ENCODE results near the gene TCERG1L. TPM values are rescaled to one million over a fixed set of nuclear protein-coding genes. Genes with fewer than 3 reads are reported as not detected.

Gene TCERG1L
- total RNA-seq, 1 donor from 2014 or later, result 0.46 TPM

- H3K4me3 ChIP-seq (ENCODE audit: low read depth, low read length), result no peak overlapping the region
- no peaks in the 10 kb centered on the region for H3K36me3 ChIP-seq (ENCODE audit: control insufficient read depth, insufficient read depth, low read length)
- no peaks in the 10 kb centered on the region for H3K27me3 ChIP-seq (ENCODE audit: control insufficient read depth, insufficient read depth, low read length)
- no peak for TF ChIP-seq CTCF (IDR thresholded peaks at IDR 0.05; ENCODE audit: insufficient read depth, low read length, poor library complexity, severe bottlenecking)
- DNase-seq (ENCODE audit: low read depth), result no peak
These were observed 233.2 kb downstream of the TCERG1L start for GRCh38 chr10:131078131-131078881.

GRCh38 chr10:131077724-131078123, 233.8 kb downstream of the TCERG1L start:
- no peaks in the 10 kb centered on the region for H3K36me3 ChIP-seq (ENCODE audit: control insufficient read depth, insufficient read depth, low read length)
- DNase-seq (ENCODE audit: low read depth), result no peak
- H3K4me3 ChIP-seq (ENCODE audit: low read depth, low read length), result no peak overlapping the region
- TF ChIP-seq CTCF (IDR thresholded peaks at IDR 0.05; ENCODE audit: insufficient read depth, low read length, poor library complexity, severe bottlenecking), result no peak
- H3K27me3 ChIP-seq (ENCODE audit: control insufficient read depth, insufficient read depth, low read length), result no peaks in the 10 kb centered on the region

GRCh38 chr10:131077031-131077430, 234.5 kb downstream of the TCERG1L start:
- H3K36me3 ChIP-seq (ENCODE audit: control insufficient read depth, insufficient read depth, low read length), result no peaks in the 10 kb centered on the region
- no peak overlapping the region for H3K4me3 ChIP-seq (ENCODE audit: low read depth, low read length)
- DNase-seq (ENCODE audit: low read depth), result no peak
- TF ChIP-seq CTCF (IDR thresholded peaks at IDR 0.05; ENCODE audit: insufficient read depth, low read length, poor library complexity, severe bottlenecking), result no peak
- no peaks in the 10 kb centered on the region for H3K27me3 ChIP-seq (ENCODE audit: control insufficient read depth, insufficient read depth, low read length)

GRCh38 chr10:131076356-131076755, 235.2 kb downstream of the TCERG1L start:
- DNase-seq (ENCODE audit: low read depth), result no peak
- Histone ChIP-seq H3K4me3 (ENCODE audit: low read depth, low read length) (no peak overlapping the region), H3K36me3 (ENCODE audit: control insufficient read depth, insufficient read depth, low read length) (no peaks in the 10 kb centered on the region), H3K27me3 (ENCODE audit: control insufficient read depth, insufficient read depth, low read length) (no peaks in the 10 kb centered on the region)
- TF ChIP-seq CTCF (IDR thresholded peaks at IDR 0.05; ENCODE audit: insufficient read depth, low read length, poor library complexity, severe bottlenecking), result no peak

- no peak for DNase-seq (ENCODE audit: low read depth)
- H3K4me3 ChIP-seq (ENCODE audit: low read depth, low read length), result no peak overlapping the region
- no peaks in the 10 kb centered on the region for H3K27me3 ChIP-seq (ENCODE audit: control insufficient read depth, insufficient read depth, low read length)
- no peak for TF ChIP-seq CTCF (IDR thresholded peaks at IDR 0.05; ENCODE audit: insufficient read depth, low read length, poor library complexity, severe bottlenecking)
- H3K36me3 ChIP-seq (ENCODE audit: control insufficient read depth, insufficient read depth, low read length), result no peaks in the 10 kb centered on the region
These were observed 236.2 kb downstream of the TCERG1L start for GRCh38 chr10:131075218-131075770.

GRCh38 chr10:131074682-131075081, 236.8 kb downstream of the TCERG1L start:
- Histone ChIP-seq H3K4me3 (ENCODE audit: low read depth, low read length) (no peak overlapping the region), H3K36me3 (ENCODE audit: control insufficient read depth, insufficient read depth, low read length) (no peaks in the 10 kb centered on the region), H3K27me3 (ENCODE audit: control insufficient read depth, insufficient read depth, low read length) (no peaks in the 10 kb centered on the region)
- no peak for DNase-seq (ENCODE audit: low read depth)
- TF ChIP-seq CTCF (IDR thresholded peaks at IDR 0.05; ENCODE audit: insufficient read depth, low read length, poor library complexity, severe bottlenecking), result no peak

Measured in kidney epithelial cell (primary cell).